PC-3 (cell line): Measurements from ENCODE around the gene VTI1A. TPM values are rescaled to one million over a fixed set of nuclear protein-coding genes. Genes with fewer than 3 reads are reported as not detected.

ENCODE experiments used
- ATAC-seq: fragments of 200-7000 bp; cut with Tn5 transposase; 2 replicates; pipeline ENCODE4 v1.9.1; 2020; ENCODE audit warnings: mild to moderate bottlenecking, moderate library complexity
- BruUV-seq: library from RNA; stranded (reverse); fragments of 400-500 nt; replicated peaks from 2 replicates; lab custom pipeline; 2021; lab: Mats Ljungman, UMichigan
- CTCF ChIA-PET: fragments of 300-600 bp; sonication (Branson Sonifier 250); formaldehyde crosslinking; loops from one replicate; lab custom pipeline; 2022; ENCODE audit warnings: antibody characterized with exemption; lab: Charles Lee
- POLR2A ChIA-PET: fragments of 300-600 bp; sonication (Branson Sonifier 250); formaldehyde crosslinking; loops from one replicate; lab custom pipeline; 2022; ENCODE audit warnings: antibody characterized with exemption; ENCODE audit not compliant: unreplicated experiment; lab: Charles Lee
- DNase-seq: peaks from one replicate; pipeline ENCODE4 v3.0.0-alpha.2; 2015
- H2AFZ ChIP-seq: fragments of 300-600 bp; sonication (generic); 2 replicates; pipeline ENCODE4 v1.6.0; 2016; ENCODE audit warnings: antibody characterized with exemption, low read length
- H3F3A ChIP-seq: fragments of 300-600 bp; sonication (generic); one replicate; pipeline ENCODE4 v1.6.0; 2017; ENCODE audit warnings: antibody characterized with exemption, low read length, control low read depth, mild to moderate bottlenecking; ENCODE audit not compliant: unreplicated experiment
- H3K27ac ChIP-seq: fragments of 300-600 bp; sonication (generic); 2 replicates; pipeline ENCODE4 v1.5.1; 2016; ENCODE audit warnings: mild to moderate bottlenecking, low read length
- H3K27me3 ChIP-seq: fragments of 300-600 bp; sonication (generic); 2 replicates; pipeline ENCODE4 v1.6.1; 2016; ENCODE audit warnings: low read length, mixed read lengths
- H3K36me3 ChIP-seq: fragments of 300-600 bp; sonication (generic); 2 replicates; pipeline ENCODE4 v1.6.1; 2016; ENCODE audit warnings: low read depth, mixed run types, low read length, mixed read lengths
- H3K4me1 ChIP-seq: fragments of 300-600 bp; sonication (generic); 2 replicates; pipeline ENCODE4 v1.5.1; 2016; ENCODE audit warnings: low read length; ENCODE audit not compliant: insufficient read depth
- H3K4me2 ChIP-seq: fragments of 300-600 bp; sonication (generic); 2 replicates; pipeline ENCODE4 v1.6.0; 2016; ENCODE audit warnings: low read length
- H3K4me3 ChIP-seq: fragments of 300-600 bp; sonication (generic); 2 replicates; pipeline ENCODE4 v1.5.1; 2016; ENCODE audit warnings: mild to moderate bottlenecking, low read length, mixed read lengths
- H3K79me2 ChIP-seq: fragments of 300-600 bp; sonication (generic); 2 replicates; pipeline ENCODE4 v1.6.1; 2017; ENCODE audit warnings: low read length, mixed read lengths
- H3K9ac ChIP-seq: fragments of 300-600 bp; sonication (generic); 2 replicates; pipeline ENCODE4 v1.6.0; 2016; ENCODE audit warnings: mild to moderate bottlenecking, low read length
- H3K9me2 ChIP-seq: fragments of 300-600 bp; sonication (generic); replicated peaks from 2 replicates; pipeline ENCODE4 v1.6.1; 2016; ENCODE audit warnings: mixed run types, low read length, mixed read lengths
- H3K9me3 ChIP-seq: fragments of 300-600 bp; sonication (generic); 2 replicates; pipeline ENCODE4 v1.6.1; 2016; ENCODE audit warnings: low read length, mixed read lengths
- H4K20me1 ChIP-seq: fragments of 300-600 bp; sonication (generic); 2 replicates; pipeline ENCODE4 v1.6.1; 2016; ENCODE audit warnings: low read length, mixed read lengths
- CTCF ChIP-seq: fragments of 300-600 bp; sonication (generic); conservative IDR thresholded peaks from 2 replicates; pipeline ENCODE4 v1.5.1; 2017; ENCODE audit warnings: antibody characterized with exemption, low read depth, mild to moderate bottlenecking, low read length
- EZH2 ChIP-seq: fragments of 300-600 bp; sonication (generic); IDR thresholded peaks from one replicate; pipeline ENCODE4 v1.6.1; 2017; ENCODE audit warnings: antibody characterized with exemption, mild to moderate bottlenecking, low read length; ENCODE audit not compliant: unreplicated experiment
- EZH2phosphoT487 ChIP-seq: fragments of 300-600 bp; sonication (generic); IDR thresholded peaks from 2 replicates; pipeline ENCODE4 v1.6.1; 2018; ENCODE audit warnings: mild to moderate bottlenecking, antibody characterized with exemption, low read length, borderline replicate concordance
- intact Hi-C: fragments of 100-400 bp; cut with micrococcal nuclease; formaldehyde crosslinking; loops from 2 replicates; pipeline ENCODE4 v1.9.0; 2023
- total RNA-seq: library from RNA; depleted of rRNA; stranded (reverse); fragments of >200 nt; gene quantifications from 2 replicates; pipeline ENCODE4 v1.2.3, GENCODE V29; 2014

Gene VTI1A
- total RNA-seq, 1 experiment from 2014 or later: 18.1 TPM

- intact Hi-C loops: no loop called here
- Histone ChIP-seq H3K4me2 (no peak overlapping the region), H3K9ac (no peak overlapping the region), H2AFZ (no peak overlapping the region), H3K27me3 (no peaks in the 10 kb centered on the region), H3K27ac (no peak overlapping the region), H4K20me1 (no peaks in the 10 kb centered on the region), H3F3A (no peaks in the 10 kb centered on the region), H3K4me3 (no peak overlapping the region), H3K36me3 (no peaks in the 10 kb centered on the region), H3K4me1 (no peaks in the 10 kb centered on the region), H3K79me2 (no peaks in the 10 kb centered on the region), H3K9me2 (no peaks in the 10 kb centered on the region), H3K9me3 (no peaks in the 10 kb centered on the region)
- DNase-seq (no peak), ATAC-seq (no peak)
- TF ChIP-seq CTCF (no peak), EZH2phosphoT487 (no peak)
- no TSS peak for BruUV-seq
- ChIA-PET CTCF (no interaction called here), POLR2A (no interaction called here)
Measured at GRCh38 chr10:112821663-112822062, 374.6 kb downstream of the VTI1A start.

GRCh38 chr10:112823007-112823406 is 376.0 kb downstream of the VTI1A start:
- no peak for ATAC-seq
- H3K79me2 ChIP-seq: no peaks in the 10 kb centered on the region

GRCh38 chr10:112823604-112824003 is 376.6 kb downstream of the VTI1A start:
- peaks cover 8% of the 10 kb centered on the region for H3K4me1 ChIP-seq
- H3K27ac ChIP-seq: no peak overlapping the region
- H3K4me3 ChIP-seq: no peak overlapping the region
- no peak overlapping the region for H2AFZ ChIP-seq
- intact Hi-C loops: no loop called here
- H3K36me3 ChIP-seq: no peaks in the 10 kb centered on the region
- no peaks in the 10 kb centered on the region for H3K27me3 ChIP-seq
- no TSS peak for BruUV-seq
- DNase-seq (no peak), ATAC-seq (no peak)
- CTCF ChIA-PET: no interaction called here
- no peaks in the 10 kb centered on the region for H3K9me3 ChIP-seq
- H3K4me2 ChIP-seq: no peak overlapping the region
- H3K9ac ChIP-seq: no peak overlapping the region
- H3F3A ChIP-seq: no peaks in the 10 kb centered on the region
- H4K20me1 ChIP-seq: no peaks in the 10 kb centered on the region
- TF ChIP-seq CTCF: no peak
- no peak for TF ChIP-seq EZH2phosphoT487
- TF ChIP-seq EZH2: no peak
- no peaks in the 10 kb centered on the region for H3K79me2 ChIP-seq
- POLR2A ChIA-PET: no interaction called here
- H3K9me2 ChIP-seq: no peaks in the 10 kb centered on the region

More at GRCh38 chr10:112823007-112823406, 376.0 kb downstream of the VTI1A start:
- intact Hi-C loops: no loop called here
- Histone ChIP-seq H3K9ac (no peak overlapping the region), H3F3A (no peaks in the 10 kb centered on the region), H2AFZ (no peak overlapping the region), H3K4me2 (no peak overlapping the region), H3K9me2 (no peaks in the 10 kb centered on the region), H4K20me1 (no peaks in the 10 kb centered on the region), H3K4me1 (peaks cover 7% of the 10 kb centered on the region), H3K27ac (no peak overlapping the region), H3K36me3 (no peaks in the 10 kb centered on the region), H3K9me3 (no peaks in the 10 kb centered on the region), H3K4me3 (no peak overlapping the region), H3K27me3 (no peaks in the 10 kb centered on the region)
- no peak for DNase-seq
- POLR2A ChIA-PET: no interaction called here
- BruUV-seq: no TSS peak
- TF ChIP-seq EZH2phosphoT487: no peak
- TF ChIP-seq CTCF: no peak
- no peak for TF ChIP-seq EZH2
- CTCF ChIA-PET: no interaction called here
